ENCODE results near the gene DNAJB11. TPM values are rescaled to one million over a fixed set of nuclear protein-coding genes. Genes with fewer than 3 reads are reported as not detected.

Gene DNAJB11
- total and polyA plus RNA-seq, 2 donors (not counting 1 experiment from before 2014, with no cell fraction given) = 17.9 to 27.7 TPM

DNA sequence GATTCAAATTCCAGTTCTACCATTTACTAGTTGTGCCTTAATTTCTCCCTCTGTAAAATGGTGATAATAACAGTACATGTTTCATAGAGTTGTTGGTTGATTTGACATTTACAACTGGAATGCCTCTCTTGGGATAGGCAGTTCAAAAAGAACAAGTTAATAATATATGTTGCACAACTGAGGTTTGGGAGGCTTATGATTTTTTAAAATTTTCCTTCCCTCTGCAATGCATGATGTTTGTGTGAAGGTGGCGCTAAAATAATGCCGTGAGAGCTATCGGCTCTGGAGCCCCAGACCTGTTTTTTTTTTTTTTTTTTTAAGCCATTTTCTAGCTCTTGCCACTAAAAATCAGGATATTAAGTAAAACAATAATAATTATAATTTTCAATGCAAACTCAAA lies 18.6 kb downstream of the DNAJB11 start:
- no peak overlapping the region for H3K4me3 Mint-ChIP-seq
- no peaks in the 10 kb centered on the region for H3K4me1 ChIP-seq (ENCODE audit: control insufficient read depth in 2 of 2, insufficient read depth in 2 of 2, low read length in 2 of 2)
- no peak for ATAC-seq (ENCODE audit: low read depth)
- H3K4me2 ChIP-seq (replicated peaks; ENCODE audit: low read depth, low read length, poor library complexity, severe bottlenecking) = no peak overlapping the region
- H3K27ac ChIP-seq (ENCODE audit: low read length in 2 of 2) = no peak overlapping the region
- H3K27ac Mint-ChIP-seq = no peak overlapping the region
- no peak overlapping the region for H3K9ac ChIP-seq (ENCODE audit: low read length)
- intact Hi-C loops (cut with micrococcal nuclease) = no loop called here
- no peaks in the 10 kb centered on the region for H3K9me3 ChIP-seq (ENCODE audit: control extremely low read depth in 1 of 3, control insufficient read depth in 2 of 3, insufficient read depth in 1 of 3, low read length in 2 of 3)
- no peaks in the 10 kb centered on the region for H3K9me3 Mint-ChIP-seq (ENCODE audit: insufficient read depth)
- TF ChIP-seq EZH2 (IDR thresholded peaks at IDR 0.05; ENCODE audit: borderline replicate concordance, insufficient read depth, low read depth, low read length, poor library complexity, severe bottlenecking) = no peak
- TF ChIP-seq, protein P1, sequence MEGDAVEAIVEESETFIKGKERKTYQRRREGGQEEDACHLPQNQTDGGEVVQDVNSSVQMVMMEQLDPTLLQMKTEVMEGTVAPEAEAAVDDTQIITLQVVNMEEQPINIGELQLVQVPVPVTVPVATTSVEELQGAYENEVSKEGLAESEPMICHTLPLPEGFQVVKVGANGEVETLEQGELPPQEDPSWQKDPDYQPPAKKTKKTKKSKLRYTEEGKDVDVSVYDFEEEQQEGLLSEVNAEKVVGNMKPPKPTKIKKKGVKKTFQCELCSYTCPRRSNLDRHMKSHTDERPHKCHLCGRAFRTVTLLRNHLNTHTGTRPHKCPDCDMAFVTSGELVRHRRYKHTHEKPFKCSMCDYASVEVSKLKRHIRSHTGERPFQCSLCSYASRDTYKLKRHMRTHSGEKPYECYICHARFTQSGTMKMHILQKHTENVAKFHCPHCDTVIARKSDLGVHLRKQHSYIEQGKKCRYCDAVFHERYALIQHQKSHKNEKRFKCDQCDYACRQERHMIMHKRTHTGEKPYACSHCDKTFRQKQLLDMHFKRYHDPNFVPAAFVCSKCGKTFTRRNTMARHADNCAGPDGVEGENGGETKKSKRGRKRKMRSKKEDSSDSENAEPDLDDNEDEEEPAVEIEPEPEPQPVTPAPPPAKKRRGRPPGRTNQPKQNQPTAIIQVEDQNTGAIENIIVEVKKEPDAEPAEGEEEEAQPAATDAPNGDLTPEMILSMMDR (IDR thresholded peaks at IDR 0.05) = no peak
- no peak overlapping the region for H2AFZ ChIP-seq (ENCODE audit: insufficient read depth, low read depth, low read length, poor library complexity, severe bottlenecking)
- no peaks in the 10 kb centered on the region for H3K4me1 Mint-ChIP-seq
- WGBS (ENCODE audit: insufficient coverage) = no CpG with 5 or more reads among the region's 3 CpGs
- no peaks in the 10 kb centered on the region for H3K27me3 Mint-ChIP-seq
- POLR2A ChIA-PET = no interaction called here
- H3K27me3 ChIP-seq (replicated peaks in 1 of 4; ENCODE audit: control extremely low read depth in 1 of 4, control insufficient read depth in 3 of 4, insufficient read depth in 4 of 4, low read length in 3 of 4) = no peaks in the 10 kb centered on the region
- H3K36me3 ChIP-seq (replicated peaks in 1 of 2; ENCODE audit: control extremely low read depth in 1 of 2, control insufficient read depth in 1 of 2, extremely low read depth in 1 of 2, insufficient read depth in 2 of 2, low read length in 1 of 2) = peaks cover 18 to 20% of the 10 kb centered on the region in 2 experiments
- CTCF ChIA-PET = interaction anchor here (1.0 kb wide), 1 partner anchor 26 kb away, joined by 3 read pairs; no protein-coding TSS in a partner anchor
- H3K4me3 ChIP-seq (ENCODE audit: control extremely low read depth in 1 of 5, extremely low read depth in 1 of 5, insufficient read depth in 1 of 5, low read depth in 2 of 5, low read length in 4 of 5) = no peak overlapping the region
- no peaks in the 10 kb centered on the region for H4K20me1 ChIP-seq (ENCODE audit: control insufficient read depth, insufficient read depth, low read length, poor library complexity, severe bottlenecking)
- DNase-seq = no peak
- H3K79me2 ChIP-seq (ENCODE audit: control insufficient read depth, insufficient read depth, low read length) = no peaks in the 10 kb centered on the region

DNA sequence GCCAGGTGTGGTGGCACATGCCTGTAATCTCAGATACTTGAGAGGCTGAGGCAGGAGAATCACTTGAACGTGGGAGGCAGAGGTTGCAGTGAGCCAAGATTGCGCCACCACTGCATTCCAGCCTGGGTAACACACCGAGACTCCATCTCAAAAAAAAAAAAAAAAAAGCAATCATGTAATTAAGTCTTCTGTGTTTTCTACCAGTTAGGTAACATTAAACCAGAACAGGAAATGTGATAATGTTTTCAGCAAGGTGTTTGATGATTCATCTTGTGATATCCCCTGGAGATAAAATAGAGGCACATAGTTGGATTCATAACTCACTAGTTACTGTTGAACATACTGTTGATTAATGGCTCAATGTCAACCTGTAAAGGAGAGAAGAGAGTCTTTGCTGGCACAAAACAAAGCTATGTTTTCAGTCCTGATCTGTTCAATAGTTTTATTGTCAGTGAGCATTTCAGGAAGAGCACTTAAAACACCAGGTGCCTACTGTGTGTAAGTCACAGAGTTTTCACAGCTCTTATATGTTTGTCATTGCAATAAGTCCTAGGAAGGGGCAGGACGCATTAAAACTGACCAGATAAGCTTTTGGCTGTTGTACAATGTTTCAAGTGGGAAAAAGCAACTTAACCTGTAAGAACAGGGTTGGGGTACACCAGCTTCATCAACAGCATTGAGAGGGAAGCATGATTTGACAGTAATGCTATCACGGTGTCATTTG lies 19.5 kb downstream of the DNAJB11 start:
- intact Hi-C loops (cut with micrococcal nuclease) = no loop called here
- no peak overlapping the region for H3K4me2 ChIP-seq (replicated peaks; ENCODE audit: low read depth, low read length, poor library complexity, severe bottlenecking)
- no peaks in the 10 kb centered on the region for H3K27me3 Mint-ChIP-seq

More for the DNA sequence above, 19.5 kb downstream of the DNAJB11 start:
- ATAC-seq (ENCODE audit: low read depth) (no peak), DNase-seq (no peak)
- H3K9me3 Mint-ChIP-seq (ENCODE audit: insufficient read depth) = no peaks in the 10 kb centered on the region
- ChIA-PET CTCF (interaction anchor here (1.7 to 2.1 kb wide), 2 partner anchors 25 to 646 kb away, joined by 3 to 9 read pairs; no protein-coding TSS in a partner anchor), POLR2A (no interaction called here)
- Histone ChIP-seq H4K20me1 (ENCODE audit: control insufficient read depth, insufficient read depth, low read length, poor library complexity, severe bottlenecking) (no peaks in the 10 kb centered on the region), H3K9me3 (ENCODE audit: control extremely low read depth in 1 of 3, control insufficient read depth in 2 of 3, insufficient read depth in 1 of 3, low read length in 2 of 3) (no peaks in the 10 kb centered on the region), H3K4me1 (ENCODE audit: control insufficient read depth in 2 of 2, insufficient read depth in 2 of 2, low read length in 2 of 2) (no peaks in the 10 kb centered on the region), H3K36me3 (replicated peaks in 1 of 2; ENCODE audit: control extremely low read depth in 1 of 2, control insufficient read depth in 1 of 2, extremely low read depth in 1 of 2, insufficient read depth in 2 of 2, low read length in 1 of 2) (peaks cover 9 to 11% of the 10 kb centered on the region in 2 experiments), H3K27me3 (replicated peaks in 1 of 4; ENCODE audit: control extremely low read depth in 1 of 4, control insufficient read depth in 3 of 4, insufficient read depth in 4 of 4, low read length in 3 of 4) (no peaks in the 10 kb centered on the region), H3K9ac (ENCODE audit: low read length) (no peak overlapping the region), H2AFZ (ENCODE audit: insufficient read depth, low read depth, low read length, poor library complexity, severe bottlenecking) (no peak overlapping the region), H3K4me3 (ENCODE audit: control extremely low read depth in 1 of 5, extremely low read depth in 1 of 5, insufficient read depth in 1 of 5, low read depth in 2 of 5, low read length in 4 of 5) (no peak overlapping the region), H3K79me2 (ENCODE audit: control insufficient read depth, insufficient read depth, low read length) (no peaks in the 10 kb centered on the region), H3K27ac (ENCODE audit: low read length in 2 of 2) (no peak overlapping the region)
- WGBS (ENCODE audit: insufficient coverage) = 100% methylated on average over 1 of the region's 5 CpGs
- no peaks in the 10 kb centered on the region for H3K4me1 Mint-ChIP-seq
- no peak overlapping the region for H3K4me3 Mint-ChIP-seq
- H3K27ac Mint-ChIP-seq = no peak overlapping the region
- no peak for TF ChIP-seq EZH2 (IDR thresholded peaks at IDR 0.05; ENCODE audit: borderline replicate concordance, insufficient read depth, low read depth, low read length, poor library complexity, severe bottlenecking)
- TF ChIP-seq, protein P1 (IDR thresholded peaks at IDR 0.05) = no peak

Data from B cell (primary cell).